WI38 (cell line): Measurements from ENCODE around the gene TXNDC16.

Experiments used
- H3K4me3 ChIP-seq: 2 replicates; pipeline ENCODE4 v1.5.1; 2011; ENCODE audit warnings: low read depth, mild to moderate bottlenecking, control low read depth, low read length
- CTCF ChIP-seq: IDR thresholded peaks from 2 replicates; pipeline ENCODE4 v1.5.1; 2012; ENCODE audit warnings: low read depth, mild to moderate bottlenecking, control low read depth, low read length

TXNDC16 gene

DNA sequence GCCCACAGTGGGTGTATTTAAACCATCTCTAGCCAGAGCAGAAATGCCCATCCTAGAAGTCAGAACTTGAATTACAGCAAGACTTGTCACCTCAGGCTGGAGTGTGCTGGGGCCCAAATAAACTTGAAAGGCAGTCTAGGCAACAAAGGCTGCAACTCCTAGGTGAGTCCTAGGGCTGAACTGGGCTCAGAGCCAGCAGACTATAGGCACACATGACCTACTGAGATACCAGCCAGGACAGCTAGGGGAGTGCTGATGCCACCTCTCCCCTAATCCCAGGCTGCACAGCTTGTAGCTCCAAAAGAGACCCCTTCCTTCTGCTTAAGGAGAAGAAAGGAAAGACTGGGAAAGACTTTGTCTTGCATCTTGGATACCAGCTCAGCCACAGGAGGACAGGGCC is 106.0 kb downstream of the TXNDC16 start:
- no peak overlapping the region for H3K4me3 ChIP-seq
- TF ChIP-seq CTCF: no peak

GRCh38 chr14:52443506-52443905 is 108.8 kb downstream of the TXNDC16 start:
- no peak for TF ChIP-seq CTCF
- no peak overlapping the region for H3K4me3 ChIP-seq

GRCh38 chr14:52442602-52443001 is 109.7 kb downstream of the TXNDC16 start:
- no peak overlapping the region for H3K4me3 ChIP-seq
- TF ChIP-seq CTCF: no peak

DNA sequence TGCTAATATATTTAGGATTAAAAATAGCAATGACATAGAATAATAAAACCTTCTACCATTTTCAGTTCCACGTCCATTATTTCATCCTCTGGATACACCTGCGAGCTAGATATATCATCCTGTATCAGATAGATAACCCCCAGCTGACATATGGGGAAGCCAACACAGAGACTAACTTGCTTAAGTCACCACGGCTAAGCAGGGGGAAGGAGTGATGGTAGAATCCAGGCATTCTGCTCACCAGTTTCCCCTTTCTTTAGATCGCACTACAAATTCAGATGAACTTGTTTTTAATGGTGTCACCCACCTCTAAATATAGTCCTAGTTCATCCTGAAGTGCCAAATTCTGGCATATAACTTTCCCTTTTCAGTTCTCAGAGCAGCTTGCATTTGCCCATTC is 110.1 kb downstream of the TXNDC16 start:
- no peak for TF ChIP-seq CTCF
- no peak overlapping the region for H3K4me3 ChIP-seq

DNA sequence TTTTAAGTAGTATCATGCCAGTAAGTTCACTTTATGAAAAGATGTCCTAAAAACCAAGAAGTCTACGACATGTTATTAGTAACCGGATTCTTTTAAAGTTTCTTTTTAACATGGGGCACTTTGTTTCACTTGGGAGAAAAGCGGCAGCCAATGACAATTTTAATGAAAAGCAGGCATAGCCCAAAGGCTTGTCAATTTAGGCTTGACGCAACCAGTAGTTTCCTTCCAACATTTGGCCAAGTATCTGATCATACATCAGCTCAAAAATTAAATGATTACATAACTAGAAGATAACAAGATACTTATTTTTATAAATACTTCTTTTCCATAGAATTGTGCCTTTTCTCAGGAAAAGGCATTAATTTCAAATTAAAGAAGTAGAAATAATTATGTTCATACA is 112.8 kb downstream of the TXNDC16 start:
- no peak overlapping the region for H3K4me3 ChIP-seq
- TF ChIP-seq CTCF: no peak

GRCh38 chr14:52434955-52435354 is 117.3 kb downstream of the TXNDC16 start:
- TF ChIP-seq CTCF: no peak
- H3K4me3 ChIP-seq: no peak overlapping the region

DNA sequence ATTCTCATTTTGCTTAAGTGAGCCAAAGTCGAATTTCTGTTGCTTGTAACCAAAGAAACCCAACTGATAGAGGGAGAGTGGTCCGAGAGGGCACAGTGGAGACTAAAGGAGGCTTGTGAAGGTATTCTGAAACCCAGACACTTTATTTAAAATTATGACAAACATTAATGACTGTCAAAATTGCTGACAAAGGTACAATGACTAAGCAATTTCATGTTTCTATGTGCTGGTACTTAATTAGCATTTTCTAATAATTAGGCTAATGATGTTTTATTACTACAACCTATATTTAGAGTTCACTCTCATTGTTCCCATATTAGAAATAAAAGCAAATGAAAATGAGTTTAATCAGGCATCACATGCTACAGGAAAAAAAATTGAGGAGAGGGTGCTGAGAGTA is 121.8 kb downstream of the TXNDC16 start:
- H3K4me3 ChIP-seq: no peak overlapping the region
- TF ChIP-seq CTCF: no peak
